NCI-H2029 (cell line): Measurements from ENCODE around the gene AKT2.

Experiments
- DNase-seq: peaks from one replicate; lab custom pipeline; 2025; lab: John Stamatoyannopoulos, UW

Gene AKT2

GRCh38 chr19:40217934-40218890 is 66.9 kb downstream of the AKT2 start, which contains the start of gene TTC9B:
Gene TTC9B (minus strand): TSS chr19:40218384. CDS start chr19:40218381, 3 bp downstream.
- DNase-seq, result no peak

GRCh38 chr19:40217027-40217810 is 67.9 kb downstream of the AKT2 start:
- peak; percentile 83 for DNase-seq

- no peak for DNase-seq
Observed at GRCh38 chr19:40216777-40217026, 68.4 kb downstream of the AKT2 start.

GRCh38 chr19:40216013-40216776 is 69.0 kb downstream of the AKT2 start:
- no peak for DNase-seq

- no peak for DNase-seq
Observed at GRCh38 chr19:40214936-40215335, 70.2 kb downstream of the AKT2 start.

GRCh38 chr19:40213882-40214570 is 71.1 kb downstream of the AKT2 start:
- DNase-seq, result no peak

GRCh38 chr19:40213251-40213829 is 71.8 kb downstream of the AKT2 start:
- no peak for DNase-seq

- DNase-seq, result no peak
Observed at GRCh38 chr19:40210889-40211288, 74.3 kb downstream of the AKT2 start.

- DNase-seq, result no peak
Observed at GRCh38 chr19:40208602-40209001, 76.5 kb downstream of the AKT2 start.

- no peak for DNase-seq
Observed at GRCh38 chr19:40205760-40206159, 79.4 kb downstream of the AKT2 start.

GRCh38 chr19:40204381-40204780 is 80.8 kb downstream of the AKT2 start:
- DNase-seq, result no peak

GRCh38 chr19:40200341-40201099 is 84.6 kb downstream of the AKT2 start:
- no peak for DNase-seq

- no peak for DNase-seq
Observed at GRCh38 chr19:40198272-40198990, 86.7 kb downstream of the AKT2 start.

GRCh38 chr19:40193587-40193849 is 91.6 kb downstream of the AKT2 start:
- no peak for DNase-seq

- no peak for DNase-seq
Observed at GRCh38 chr19:40192758-40193586, 92.2 kb downstream of the AKT2 start.

GRCh38 chr19:40191836-40192646 is 93.1 kb downstream of the AKT2 start:
- no peak for DNase-seq

GRCh38 chr19:40190891-40191835 is 94.0 kb downstream of the AKT2 start, which contains the start of gene MAP3K10:
Gene MAP3K10 (plus strand): TSS chr19:40191426. CDS start chr19:40192032, 606 bp downstream.
- DNase-seq, result peak; percentile 37
